Mononuclear cell (primary cell): ENCODE measurements around the gene MAST4. TPM values are rescaled to one million over a fixed set of nuclear protein-coding genes. Genes with fewer than 3 reads are reported as not detected.
"Not testable (repeated sequence)": the region's sequence is repeated elsewhere in the genome, so short reads cannot be mapped to it uniquely, and the experiment has no call there.

ENCODE experiments used
- H3K27me3 ChIP-seq: 2 replicates; pipeline ENCODE4 v1.6.0; 2011; ENCODE audit warnings: low read length, control low read depth; ENCODE audit not compliant: insufficient read depth
- H3K4me1 ChIP-seq: 2 replicates; pipeline ENCODE4 v1.5.1; 2011; ENCODE audit warnings: mild to moderate bottlenecking, low read length, control low read depth; ENCODE audit not compliant: insufficient read depth
- H3K4me3 ChIP-seq: 2 replicates; pipeline ENCODE4 v1.5.1; 2011; ENCODE audit warnings: mild to moderate bottlenecking, low read length, moderate library complexity
- H3K9me3 ChIP-seq: 2 replicates; pipeline ENCODE4 v1.5.1; 2011; ENCODE audit warnings: low read depth, mild to moderate bottlenecking, control low read depth, low read length
- total RNA-seq: library from RNA; depleted of rRNA; stranded (reverse); fragments of >200 nt; gene quantifications from one replicate; pipeline ENCODE4 v1.2.3, GENCODE V29; 2012

MAST4 gene
- total RNA-seq, 1 donor, result 8.4 TPM

DNA sequence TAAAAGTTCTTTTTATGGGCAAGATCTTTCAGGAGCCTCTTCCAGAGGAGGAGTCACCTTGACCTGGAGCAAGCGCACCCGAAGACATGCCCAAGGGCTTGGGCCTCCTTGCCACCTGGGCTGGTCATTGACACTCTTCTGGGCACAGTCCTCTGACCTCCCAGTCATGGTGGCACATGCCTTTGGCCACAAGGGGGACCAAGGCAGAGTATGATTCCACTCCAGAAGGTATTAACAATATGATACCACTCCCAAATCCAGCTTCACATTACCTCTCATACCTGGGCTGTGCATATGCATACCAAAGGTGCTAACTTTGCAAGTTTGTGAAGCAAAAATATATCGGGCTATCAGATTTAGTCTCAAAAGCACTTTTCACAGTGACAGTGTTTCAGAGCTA is 84.6 kb downstream of the MAST4 start:
- H3K9me3 ChIP-seq, result no peaks in the 10 kb centered on the region
- no peaks in the 10 kb centered on the region for H3K27me3 ChIP-seq
- H3K4me1 ChIP-seq, result no peaks in the 10 kb centered on the region
- no peak overlapping the region for H3K4me3 ChIP-seq

DNA sequence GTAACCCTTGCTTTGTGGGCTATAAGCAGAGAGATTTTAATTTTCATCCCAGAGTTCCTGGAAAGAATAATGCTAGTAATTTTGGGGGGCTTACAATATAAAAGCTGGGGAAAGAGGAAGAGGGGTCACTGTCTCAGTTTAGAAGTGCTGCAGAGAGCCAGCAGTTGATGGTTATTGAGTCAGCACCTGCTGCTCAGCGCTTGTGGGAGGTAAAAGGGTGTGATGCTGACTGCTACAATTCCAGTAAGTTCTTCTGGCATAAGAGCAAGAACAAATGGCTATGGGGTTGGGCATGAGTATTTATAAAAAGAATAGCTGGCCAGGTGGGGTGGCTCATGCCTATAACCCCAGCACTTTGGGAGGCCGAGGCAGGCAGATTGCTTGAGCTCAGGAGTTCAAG is 88.5 kb downstream of the MAST4 start:
- no peak overlapping the region for H3K4me3 ChIP-seq
- no peaks in the 10 kb centered on the region for H3K9me3 ChIP-seq
- H3K4me1 ChIP-seq, result no peaks in the 10 kb centered on the region
- H3K27me3 ChIP-seq, result no peaks in the 10 kb centered on the region

- Histone ChIP-seq H3K9me3 (no peaks in the 10 kb centered on the region), H3K4me1 (no peaks in the 10 kb centered on the region), H3K4me3 (no peak overlapping the region), H3K27me3 (no peaks in the 10 kb centered on the region)
Measured at GRCh38 chr5:66689522-66690220, 93.5 kb downstream of the MAST4 start.

GRCh38 chr5:66694036-66694435 is 97.8 kb downstream of the MAST4 start:
- no peaks in the 10 kb centered on the region for H3K27me3 ChIP-seq

GRCh38 chr5:66695840-66696239 is 99.6 kb downstream of the MAST4 start:
- H3K27me3 ChIP-seq, H3K9me3 ChIP-seq, H3K4me3 ChIP-seq, H3K4me1 ChIP-seq: not testable (repeated sequence)

More at GRCh38 chr5:66694036-66694435, 97.8 kb downstream of the MAST4 start:
- H3K9me3 ChIP-seq, result no peaks in the 10 kb centered on the region
- H3K4me3 ChIP-seq, result no peak overlapping the region
- no peaks in the 10 kb centered on the region for H3K4me1 ChIP-seq

- Histone ChIP-seq H3K27me3 (no peaks in the 10 kb centered on the region), H3K4me3 (no peak overlapping the region), H3K9me3 (no peaks in the 10 kb centered on the region), H3K4me1 (no peaks in the 10 kb centered on the region)
Measured at GRCh38 chr5:66697796-66698564, 101.8 kb downstream of the MAST4 start.

DNA sequence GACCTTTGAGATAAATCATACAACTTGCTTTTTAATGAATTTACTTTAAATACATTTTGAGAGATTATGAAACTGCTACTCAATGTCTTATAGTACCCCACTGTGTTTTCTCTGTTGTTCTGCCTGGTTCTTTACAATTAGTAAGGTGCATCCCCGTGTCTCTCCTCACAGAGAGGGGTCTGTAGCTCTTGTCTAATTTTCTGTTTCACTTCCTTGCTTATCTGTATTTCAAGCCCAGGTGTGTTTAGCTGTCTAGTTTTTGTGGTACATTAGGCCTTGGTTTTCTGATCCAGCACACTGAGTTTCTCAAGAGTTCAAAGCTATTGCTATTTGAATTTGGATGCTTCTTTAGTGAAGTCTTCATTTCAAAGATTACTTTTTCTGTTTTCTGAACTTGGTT is 105.1 kb downstream of the MAST4 start:
- H3K4me3 ChIP-seq, result no peak overlapping the region
- H3K9me3 ChIP-seq, result no peaks in the 10 kb centered on the region
- no peaks in the 10 kb centered on the region for H3K27me3 ChIP-seq
- H3K4me1 ChIP-seq, result no peaks in the 10 kb centered on the region

DNA sequence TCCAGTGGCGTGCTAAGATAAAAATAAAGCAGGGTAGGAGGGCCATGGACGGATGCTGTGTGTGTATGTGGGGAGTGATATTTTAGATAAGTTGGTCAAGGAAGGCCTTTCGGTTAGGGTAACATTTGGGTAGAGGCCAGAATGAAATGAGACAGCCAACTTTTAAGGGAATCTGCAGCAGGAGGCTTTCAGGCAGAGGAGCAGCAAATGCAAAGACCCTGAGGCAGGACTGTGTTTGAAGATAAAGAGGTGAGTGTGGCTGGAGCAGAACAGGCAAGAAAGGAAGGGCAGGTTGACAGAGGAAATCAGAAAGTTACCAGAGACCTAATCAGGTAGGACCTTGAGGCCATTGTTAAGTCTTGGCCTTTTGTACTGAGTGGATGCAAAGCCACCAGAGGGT is 106.2 kb downstream of the MAST4 start:
- H3K4me3 ChIP-seq, result no peak overlapping the region
- H3K9me3 ChIP-seq, result no peaks in the 10 kb centered on the region
- H3K4me1 ChIP-seq, result no peaks in the 10 kb centered on the region
- no peaks in the 10 kb centered on the region for H3K27me3 ChIP-seq

GRCh38 chr5:66704790-66705425 is 108.7 kb downstream of the MAST4 start:
- Histone ChIP-seq H3K4me3 (no peak overlapping the region), H3K4me1 (no peaks in the 10 kb centered on the region), H3K27me3 (no peaks in the 10 kb centered on the region), H3K9me3 (no peaks in the 10 kb centered on the region)

DNA sequence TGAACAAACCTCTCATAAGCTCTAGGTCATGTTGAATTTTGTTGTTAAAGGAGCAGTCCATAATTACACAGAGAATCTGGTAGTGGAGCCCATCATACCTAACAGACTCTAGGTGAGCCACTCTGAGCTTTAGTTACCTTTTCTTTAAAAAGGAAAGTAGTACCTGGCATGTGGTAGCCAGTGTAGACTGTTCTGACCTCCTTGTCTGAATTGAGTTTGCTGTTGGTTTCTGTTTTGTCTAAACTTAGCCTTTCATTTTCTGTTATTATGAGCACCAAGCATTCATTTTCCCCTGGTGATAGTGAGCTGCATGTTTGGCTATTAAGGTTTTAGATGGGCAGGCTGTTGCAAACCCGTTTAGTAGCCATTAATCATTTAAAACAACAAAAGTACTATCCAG is 112.2 kb downstream of the MAST4 start:
- Histone ChIP-seq H3K4me1 (no peaks in the 10 kb centered on the region), H3K9me3 (peaks cover 7% of the 10 kb centered on the region), H3K27me3 (no peaks in the 10 kb centered on the region), H3K4me3 (no peak overlapping the region)

DNA sequence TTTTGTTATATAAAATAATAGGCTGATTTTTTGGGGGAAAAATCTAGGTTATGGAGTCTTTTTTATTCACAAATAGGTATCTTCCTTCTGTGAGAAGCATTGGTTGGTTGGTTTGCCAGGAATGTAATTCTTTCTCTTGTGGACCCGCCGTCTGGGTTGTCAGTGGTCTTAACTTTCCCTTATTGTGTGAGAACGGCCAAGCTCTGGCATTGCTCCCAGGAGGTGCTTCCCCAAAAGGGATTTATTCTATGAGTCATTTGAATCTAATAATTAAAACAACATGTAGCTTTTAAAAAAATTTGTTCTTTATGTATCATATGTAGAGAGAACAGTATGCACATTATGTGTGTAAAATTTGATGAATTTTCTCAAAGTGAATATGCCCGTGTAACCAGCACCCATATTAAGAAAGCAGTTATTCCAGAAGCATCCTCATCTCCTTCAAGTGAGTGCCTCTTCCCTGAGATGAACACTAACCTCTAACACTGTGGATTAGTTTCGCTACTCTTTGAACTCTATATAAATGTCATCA is 114.4 kb downstream of the MAST4 start:
- H3K4me1 ChIP-seq, result no peaks in the 10 kb centered on the region
- no peaks in the 10 kb centered on the region for H3K27me3 ChIP-seq
- H3K4me3 ChIP-seq, result no peak overlapping the region
- H3K9me3 ChIP-seq, result peaks cover 7% of the 10 kb centered on the region

DNA sequence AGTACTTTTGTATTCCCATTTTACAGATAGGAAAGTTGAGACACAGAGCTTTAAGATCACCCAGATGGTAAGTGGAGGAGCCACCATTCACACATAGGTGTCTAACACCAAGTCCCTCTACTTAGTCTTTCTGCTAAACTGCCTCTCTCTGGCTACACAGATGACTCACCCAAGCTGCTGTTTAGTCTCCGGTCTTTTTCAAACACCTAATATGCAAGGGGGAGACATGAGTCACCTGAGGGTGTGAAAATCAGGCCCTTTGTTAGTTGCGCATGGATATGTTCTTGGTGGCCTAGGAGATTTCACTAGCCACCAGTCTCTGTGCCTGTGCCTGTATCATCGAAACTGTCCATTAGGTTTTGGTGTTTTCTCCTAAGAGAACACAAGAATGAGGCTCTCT is 117.8 kb downstream of the MAST4 start:
- peaks cover 7% of the 10 kb centered on the region for H3K9me3 ChIP-seq
- H3K27me3 ChIP-seq, result no peaks in the 10 kb centered on the region
- peaks cover 8% of the 10 kb centered on the region for H3K4me1 ChIP-seq
- H3K4me3 ChIP-seq, result no peak overlapping the region

DNA sequence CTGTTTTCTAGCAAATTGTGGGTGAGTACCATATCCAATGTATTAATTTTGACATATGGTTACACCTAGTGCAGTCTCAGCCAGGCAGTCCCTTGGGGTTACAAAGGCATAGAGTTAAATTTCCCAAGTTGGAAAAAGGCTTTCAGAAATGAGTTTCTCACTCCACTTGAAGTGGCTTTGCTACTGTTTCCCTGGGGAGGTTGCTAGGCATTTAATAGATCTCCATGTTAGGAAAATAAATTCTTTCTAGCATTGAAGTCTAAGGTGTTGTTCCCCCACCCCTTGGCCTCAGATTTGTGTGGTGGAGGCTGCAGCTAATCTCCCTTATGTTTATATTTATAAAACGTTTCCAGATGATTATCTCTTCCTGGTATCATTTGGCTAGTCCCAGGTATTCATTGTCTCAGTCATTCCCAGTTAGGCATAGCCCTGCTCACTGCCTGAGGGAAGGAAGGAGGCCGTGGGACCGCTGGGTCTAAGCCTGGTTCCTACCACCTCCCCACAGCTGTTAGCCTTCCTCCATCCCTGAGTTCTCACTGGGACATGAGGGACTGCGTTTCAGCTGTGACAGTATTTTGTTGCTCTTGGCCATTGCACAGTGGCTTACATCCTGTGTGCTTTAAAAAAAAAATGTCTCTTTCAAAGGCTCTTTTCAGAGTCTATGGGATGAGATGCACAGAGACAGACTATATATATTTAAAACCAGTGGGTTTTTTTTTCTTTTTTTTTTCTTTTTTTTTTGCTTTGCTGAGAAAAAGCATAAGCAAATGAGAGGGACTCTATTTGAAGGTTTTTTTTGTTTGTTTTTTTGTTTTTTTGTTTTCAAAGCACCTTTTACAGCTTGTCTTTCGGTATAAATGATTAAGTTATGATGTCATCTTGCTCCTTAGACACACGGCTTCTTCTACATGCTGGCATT is 121.5 kb downstream of the MAST4 start:
- Histone ChIP-seq H3K4me3 (no peak overlapping the region), H3K4me1 (peaks cover 12% of the 10 kb centered on the region), H3K27me3 (no peaks in the 10 kb centered on the region), H3K9me3 (no peaks in the 10 kb centered on the region)

GRCh38 chr5:66718374-66719002 is 122.3 kb downstream of the MAST4 start:
- no peaks in the 10 kb centered on the region for H3K9me3 ChIP-seq
- H3K27me3 ChIP-seq, result no peaks in the 10 kb centered on the region
- H3K4me3 ChIP-seq, result no peak overlapping the region
- peaks cover 20% of the 10 kb centered on the region for H3K4me1 ChIP-seq
